RKO (cell line): ENCODE measurements around the gene REPIN1.
A peak's percentile ranks its signal among the peaks of the same experiment; 100 is the strongest.

ENCODE experiments used
- DNase-seq: peaks from one replicate; pipeline ENCODE4 v3.0.0-alpha.2; 2016; ENCODE audit warnings: low spot score

Gene REPIN1

GRCh38 chr7:150360363-150361058, 8.1 kb upstream of the REPIN1 start:
- DNase-seq = no peak

GRCh38 chr7:150361402-150361801, 7.2 kb upstream of the REPIN1 start:
- DNase-seq = no peak

GRCh38 chr7:150361807-150362621, 6.6 kb upstream of the REPIN1 start:
- no peak for DNase-seq

- DNase-seq = no peak
Measured at GRCh38 chr7:150363370-150363769, 5.3 kb upstream of the REPIN1 start.

GRCh38 chr7:150363872-150364271, 4.8 kb upstream of the REPIN1 start:
- no peak for DNase-seq

GRCh38 chr7:150365194-150365593, 3.4 kb upstream of the REPIN1 start:
- no peak for DNase-seq

- no peak for DNase-seq
Measured at GRCh38 chr7:150365673-150366398, 2.8 kb upstream of the REPIN1 start.

- peak; percentile 94 for DNase-seq
Measured at GRCh38 chr7:150367677-150368095, 936 bp upstream of the REPIN1 start.

- DNase-seq = peak; percentile 88
Measured at GRCh38 chr7:150368884-150369747, 494 bp downstream of the REPIN1 start.

GRCh38 chr7:150369748-150370501, 1.3 kb downstream of the REPIN1 start:
- peak; percentile 50 for DNase-seq

GRCh38 chr7:150370612-150371071, 2.0 kb downstream of the REPIN1 start:
- DNase-seq = peak; percentile 61

GRCh38 chr7:150371131-150371995, 2.7 kb downstream of the REPIN1 start:
- DNase-seq = no peak

GRCh38 chr7:150371996-150372270, 3.3 kb downstream of the REPIN1 start:
- no peak for DNase-seq

GRCh38 chr7:150372271-150373048, 3.8 kb downstream of the REPIN1 start:
- no peak for DNase-seq

- DNase-seq = no peak
Measured at GRCh38 chr7:150373049-150373801, 4.6 kb downstream of the REPIN1 start.

GRCh38 chr7:150374026-150374425, 5.4 kb downstream of the REPIN1 start:
- no peak for DNase-seq

GRCh38 chr7:150374472-150374871, 5.8 kb downstream of the REPIN1 start:
- no peak for DNase-seq

- no peak for DNase-seq
Measured at GRCh38 chr7:150375662-150376521, 7.3 kb downstream of the REPIN1 start.
